ENCODE measurements around the gene DPH7. TPM values are rescaled to one million over a fixed set of nuclear protein-coding genes. Genes with fewer than 3 reads are reported as not detected.
"Not testable (repeated sequence)": the region's sequence is repeated elsewhere in the genome, so short reads cannot be mapped to it uniquely, and the experiment has no call there.

DPH7 gene
- total RNA-seq, 1 donor from 2014 or later = 37.6 TPM

- no peak overlapping the region for H3K9ac ChIP-seq
- H3K27me3 ChIP-seq = no peaks in the 10 kb centered on the region
- no peaks in the 10 kb centered on the region for H3K36me3 ChIP-seq
- H3K27ac ChIP-seq = no peak overlapping the region
- Mint-ChIP-seq H3K27me3 (ENCODE audit: insufficient read depth, low read depth) (peaks cover 4% of the 10 kb centered on the region), H3K36me3 (no peaks in the 10 kb centered on the region), H3K27ac (no peak overlapping the region), H3K4me3 (no peak overlapping the region), H3K9me3 (peaks cover 5% of the 10 kb centered on the region), H3K4me1 (peaks cover 8% of the 10 kb centered on the region)
- H4K20me1 ChIP-seq (ENCODE audit: low read depth) = no peaks in the 10 kb centered on the region
- DNase-seq (ENCODE audit: low spot score) = no peak
- no peaks in the 10 kb centered on the region for H3K79me2 ChIP-seq (ENCODE audit: low read depth)
- H3K4me3 ChIP-seq = no peak overlapping the region
- no peak overlapping the region for H2AFZ ChIP-seq (replicated peaks)
- TF ChIP-seq CTCF (IDR thresholded peaks at IDR 0.05) = no peak
- no peak for TF ChIP-seq EZH2 (IDR thresholded peaks at IDR 0.05)
- TF ChIP-seq EZH2phosphoT487 (IDR thresholded peaks at IDR 0.05) = no peak
- H3K4me2 ChIP-seq = no peak overlapping the region
- no peaks in the 10 kb centered on the region for H3F3A ChIP-seq (ENCODE audit: low read depth)
- H3K4me1 ChIP-seq = no peaks in the 10 kb centered on the region
- no peaks in the 10 kb centered on the region for H3K9me3 ChIP-seq (ENCODE audit: low read depth)
These were observed 63.9 kb downstream of the DPH7 start for GRCh38 chr9:137514691-137515337.

- H2AFZ ChIP-seq (replicated peaks); H3K36me3 ChIP-seq; H3K4me1 ChIP-seq; H3K27ac ChIP-seq; DNase-seq (ENCODE audit: low spot score); H3K9me3 ChIP-seq (ENCODE audit: low read depth); H3K36me3 Mint-ChIP-seq; H3K4me1 Mint-ChIP-seq; H3K4me2 ChIP-seq; H3K9ac ChIP-seq; H3K27ac Mint-ChIP-seq; H3K27me3 ChIP-seq; H3K9me3 Mint-ChIP-seq; H3K4me3 ChIP-seq; H3F3A ChIP-seq (ENCODE audit: low read depth); H3K27me3 Mint-ChIP-seq (ENCODE audit: insufficient read depth, low read depth); H3K79me2 ChIP-seq (ENCODE audit: low read depth); H4K20me1 ChIP-seq (ENCODE audit: low read depth): not testable (repeated sequence)
- peak overlapping the region; percentile 70 for H3K4me3 Mint-ChIP-seq
These were observed 64.7 kb downstream of the DPH7 start for GRCh38 chr9:137513801-137514570.

GRCh38 chr9:137513136-137513535, 65.6 kb downstream of the DPH7 start:
- H3K27me3 Mint-ChIP-seq (ENCODE audit: insufficient read depth, low read depth); DNase-seq (ENCODE audit: low spot score); H3K9me3 ChIP-seq (ENCODE audit: low read depth); H3K4me3 Mint-ChIP-seq; H3K27ac ChIP-seq; H3K4me3 ChIP-seq; H3K4me2 ChIP-seq; H3K36me3 Mint-ChIP-seq; H3K4me1 Mint-ChIP-seq; H3K36me3 ChIP-seq; H3K4me1 ChIP-seq; H2AFZ ChIP-seq (replicated peaks); H3K9ac ChIP-seq; H3K27me3 ChIP-seq; H3K79me2 ChIP-seq (ENCODE audit: low read depth); H3F3A ChIP-seq (ENCODE audit: low read depth); H4K20me1 ChIP-seq (ENCODE audit: low read depth); H3K27ac Mint-ChIP-seq: not testable (repeated sequence)
- H3K9me3 Mint-ChIP-seq = peaks cover 12% of the 10 kb centered on the region

GRCh38 chr9:137511758-137512463, 66.8 kb downstream of the DPH7 start:
- peaks cover 8% of the 10 kb centered on the region for H3K4me1 Mint-ChIP-seq
- H3K27ac Mint-ChIP-seq = no peak overlapping the region
- H4K20me1 ChIP-seq (ENCODE audit: low read depth) = no peaks in the 10 kb centered on the region
- H3F3A ChIP-seq (ENCODE audit: low read depth) = no peaks in the 10 kb centered on the region
- TF ChIP-seq CTCF (IDR thresholded peaks at IDR 0.05) (no peak), EZH2 (IDR thresholded peaks at IDR 0.05) (no peak), EZH2phosphoT487 (IDR thresholded peaks at IDR 0.05) (no peak)
- no peak overlapping the region for H3K4me2 ChIP-seq
- H3K27me3 Mint-ChIP-seq (ENCODE audit: insufficient read depth, low read depth) = peaks cover 4% of the 10 kb centered on the region
- H3K9me3 ChIP-seq (ENCODE audit: low read depth) = no peaks in the 10 kb centered on the region
- DNase-seq (ENCODE audit: low spot score) = no peak
- no peaks in the 10 kb centered on the region for H3K36me3 ChIP-seq
- H3K36me3 Mint-ChIP-seq = peaks cover 8% of the 10 kb centered on the region
- H3K4me3 Mint-ChIP-seq = peak overlapping the region; percentile 10
- no peaks in the 10 kb centered on the region for H3K27me3 ChIP-seq
- H3K4me1 ChIP-seq = no peaks in the 10 kb centered on the region
- H3K4me3 ChIP-seq = no peak overlapping the region
- H3K79me2 ChIP-seq (ENCODE audit: low read depth) = no peaks in the 10 kb centered on the region
- peaks cover 12% of the 10 kb centered on the region for H3K9me3 Mint-ChIP-seq
- H3K27ac ChIP-seq = no peak overlapping the region
- H2AFZ ChIP-seq (replicated peaks) = no peak overlapping the region
- H3K9ac ChIP-seq = no peak overlapping the region

- peaks cover 12% of the 10 kb centered on the region for H3K9me3 Mint-ChIP-seq
- H3F3A ChIP-seq (ENCODE audit: low read depth); H3K4me1 Mint-ChIP-seq; H3K27me3 Mint-ChIP-seq (ENCODE audit: insufficient read depth, low read depth); H4K20me1 ChIP-seq (ENCODE audit: low read depth); H3K27ac Mint-ChIP-seq; H3K27me3 ChIP-seq; H3K4me1 ChIP-seq; H3K4me2 ChIP-seq; H3K4me3 Mint-ChIP-seq; H3K36me3 Mint-ChIP-seq; H3K27ac ChIP-seq; H3K79me2 ChIP-seq (ENCODE audit: low read depth); H3K4me3 ChIP-seq; H3K9me3 ChIP-seq (ENCODE audit: low read depth); H3K36me3 ChIP-seq; H3K9ac ChIP-seq; DNase-seq (ENCODE audit: low spot score); H2AFZ ChIP-seq (replicated peaks): not testable (repeated sequence)
These were observed 67.6 kb downstream of the DPH7 start for GRCh38 chr9:137511126-137511525.
